GM10266 (cell line): ENCODE data around the gene SEC14L2.
"Not testable (repeated sequence)": the region's sequence is repeated elsewhere in the genome, so short reads cannot be mapped to it uniquely, and the experiment has no call there.

Experiments used
- DNase-seq: peaks from one replicate; pipeline ENCODE4 v3.0.0; 2012; ENCODE audit errors: extremely low spot score
- CTCF ChIP-seq: IDR thresholded peaks from 2 replicates; pipeline ENCODE4 v1.5.1; 2012; ENCODE audit warnings: mild to moderate bottlenecking, low read depth; ENCODE audit not compliant: control insufficient read depth, insufficient read depth; ENCODE audit errors: missing control alignments

SEC14L2 gene

GRCh38 chr22:30438559-30438958 lies 41.7 kb downstream of the SEC14L2 start:
- no peak for DNase-seq
- TF ChIP-seq CTCF = no peak

- DNase-seq = no peak
- TF ChIP-seq CTCF = no peak
These were observed 42.4 kb downstream of the SEC14L2 start for GRCh38 chr22:30439226-30439625.

- no peak for TF ChIP-seq CTCF
- DNase-seq = no peak
These were observed 43.0 kb downstream of the SEC14L2 start for GRCh38 chr22:30439836-30440235.

- no peak for TF ChIP-seq CTCF
- DNase-seq = no peak
These were observed 44.3 kb downstream of the SEC14L2 start for GRCh38 chr22:30441088-30441487.

GRCh38 chr22:30444632-30445437 lies 48.0 kb downstream of the SEC14L2 start:
- peak; percentile 75 for TF ChIP-seq CTCF
- DNase-seq = peak; percentile 83

GRCh38 chr22:30445438-30446145 lies 48.8 kb downstream of the SEC14L2 start:
- DNase-seq = no peak
- TF ChIP-seq CTCF = no peak

- TF ChIP-seq CTCF = no peak
- DNase-seq = no peak
These were observed 50.8 kb downstream of the SEC14L2 start for GRCh38 chr22:30447656-30448055.

- not testable (repeated sequence) for DNase-seq
These were observed 54.7 kb downstream of the SEC14L2 start for GRCh38 chr22:30451488-30451887.
